Mesenteric fat pad (tissue), 1 donor: ENCODE results near the gene TMEM52B. TPM values are rescaled to one million over a fixed set of nuclear protein-coding genes. Genes with fewer than 3 reads are reported as not detected.
A peak's percentile ranks its signal among the peaks of the same experiment; 100 is the strongest.
"Not testable (repeated sequence)": the region's sequence is repeated elsewhere in the genome, so short reads cannot be mapped to it uniquely, and the experiment has no call there.

Source experiments
- DNase-seq: peaks from one replicate; pipeline ENCODE4 v3.0.0-alpha.2; 2020; ENCODE audit warnings: low spot score
- total RNA-seq: library from RNA; stranded (reverse); fragmentation: NEBNext Ultra II Directional; extraction: Animal tissue kit (Norgen Biotek cat#: 25700); gene quantifications from one replicate; pipeline ENCODE4 v1.2.1, GENCODE V29; 2021
- donor health status: DM: yes; HTN: yes; CAD: no.

Gene TMEM52B
- total RNA-seq, 1 donor from 2014 or later: not detected

- DNase-seq: no peak
Measured at GRCh38 chr12:10211101-10211939, 32.5 kb downstream of the TMEM52B start.

- peak; percentile 100 for DNase-seq
Measured at GRCh38 chr12:10211940-10212738, 33.3 kb downstream of the TMEM52B start.

- DNase-seq: peak; percentile 95
Measured at GRCh38 chr12:10212739-10213131, 33.9 kb downstream of the TMEM52B start, which contains the start of gene GABARAPL1. Gene GABARAPL1 (plus strand): TSS chr12:10212877. CDS start chr12:10213130, 253 bp downstream.

GRCh38 chr12:10213168-10214135 is 34.6 kb downstream of the TMEM52B start:
- peak; percentile 93 for DNase-seq

- no peak for DNase-seq
Measured at GRCh38 chr12:10214136-10214894, 35.5 kb downstream of the TMEM52B start.

- no peak for DNase-seq
Measured at GRCh38 chr12:10214895-10215267, 36.0 kb downstream of the TMEM52B start.

GRCh38 chr12:10215436-10215835 is 36.6 kb downstream of the TMEM52B start:
- DNase-seq: no peak

GRCh38 chr12:10215946-10216345 is 37.1 kb downstream of the TMEM52B start:
- not testable (repeated sequence) for DNase-seq

- no peak for DNase-seq
Measured at GRCh38 chr12:10218021-10218420, 39.2 kb downstream of the TMEM52B start.

- no peak for DNase-seq
Measured at GRCh38 chr12:10220398-10221077, 41.7 kb downstream of the TMEM52B start.

- no peak for DNase-seq
Measured at GRCh38 chr12:10221846-10222245, 43.0 kb downstream of the TMEM52B start.

GRCh38 chr12:10223208-10223607 is 44.4 kb downstream of the TMEM52B start:
- no peak for DNase-seq

- DNase-seq: not testable (repeated sequence)
Measured at GRCh38 chr12:10225426-10225825, 46.6 kb downstream of the TMEM52B start.

GRCh38 chr12:10226086-10226485 is 47.3 kb downstream of the TMEM52B start:
- DNase-seq: no peak

- no peak for DNase-seq
Measured at GRCh38 chr12:10226731-10227130, 47.9 kb downstream of the TMEM52B start.

GRCh38 chr12:10227648-10228047 is 48.8 kb downstream of the TMEM52B start:
- DNase-seq: no peak

GRCh38 chr12:10234562-10234961 is 55.7 kb downstream of the TMEM52B start:
- no peak for DNase-seq

- DNase-seq: no peak
Measured at GRCh38 chr12:10235761-10236631, 57.2 kb downstream of the TMEM52B start.

- no peak for DNase-seq
Measured at GRCh38 chr12:10236720-10237119, 57.9 kb downstream of the TMEM52B start.
